GM19099 (cell line): Measurements from ENCODE around the gene PMPCA.

Experiments
- POLR2A ChIP-seq: IDR thresholded peaks from 3 replicates; pipeline ENCODE4 v1.6.1; 2011; ENCODE audit warnings: low read depth; ENCODE audit not compliant: insufficient read length; ENCODE audit errors: extremely low read depth

The PMPCA gene

DNA sequence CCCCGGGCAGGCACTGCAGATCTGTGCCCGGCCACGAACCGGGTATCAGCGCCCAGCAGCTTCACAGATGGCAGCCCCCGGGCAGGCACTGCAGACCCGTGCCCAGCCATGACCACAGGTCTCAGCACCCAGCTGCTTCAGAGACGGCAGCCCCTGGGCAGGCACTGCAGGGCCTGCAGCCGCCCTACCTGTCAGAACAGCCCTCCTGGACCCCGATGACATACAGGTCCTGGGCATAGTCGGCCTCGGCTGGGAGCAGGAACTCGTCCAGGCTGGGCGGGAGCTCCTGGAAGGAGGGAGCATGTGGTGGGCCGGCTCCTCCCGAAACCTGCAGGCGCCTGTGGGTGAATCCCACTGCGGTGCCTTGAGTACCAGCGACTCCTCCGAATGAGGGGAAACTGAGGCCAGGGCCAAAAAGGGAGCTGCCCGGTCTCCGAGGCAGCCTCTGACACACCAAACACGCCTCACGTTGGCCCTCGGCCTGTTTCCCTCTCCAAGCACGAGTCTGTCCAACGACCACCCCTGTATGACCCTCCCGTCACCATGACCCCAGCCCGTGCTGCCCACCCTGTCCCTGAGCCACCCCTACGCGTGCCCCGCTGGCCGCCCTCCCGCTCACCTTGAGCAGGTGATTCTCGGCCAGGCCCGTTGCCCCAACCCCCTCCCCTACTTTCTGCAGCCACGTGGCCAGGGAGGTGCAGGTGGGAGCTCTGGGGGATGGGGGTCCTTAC lies 23.6 kb downstream of the PMPCA start:
- TF ChIP-seq POLR2A: no peak

DNA sequence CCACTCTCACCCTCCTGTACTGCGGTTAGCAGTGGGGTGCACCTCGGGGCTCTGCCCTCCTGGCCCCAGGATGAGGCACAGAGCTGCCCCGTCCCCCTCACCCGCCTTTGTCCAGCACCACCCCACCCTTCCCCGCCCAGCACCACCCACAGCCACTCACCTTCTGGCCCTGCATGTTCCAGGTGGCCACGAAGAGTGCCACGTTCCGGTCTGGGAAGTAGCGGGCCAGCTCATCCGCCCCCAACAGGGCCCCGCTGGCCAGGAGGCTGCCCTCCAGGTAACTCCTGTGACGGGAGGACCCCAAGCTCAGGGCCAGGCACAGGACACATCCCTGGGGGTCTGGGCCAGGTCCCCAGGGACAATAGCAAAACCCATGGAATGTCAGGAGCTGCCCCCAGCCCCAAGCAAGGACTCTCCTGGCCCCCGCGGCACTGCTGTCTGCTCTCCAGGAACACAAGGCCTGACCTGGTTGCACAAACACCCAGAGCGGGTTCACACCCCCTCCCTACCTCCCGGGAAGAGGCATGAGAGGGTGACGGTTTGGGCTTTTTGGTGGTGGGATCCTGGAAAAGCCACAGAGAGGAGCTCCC lies 24.2 kb downstream of the PMPCA start:
- TF ChIP-seq POLR2A: no peak

DNA sequence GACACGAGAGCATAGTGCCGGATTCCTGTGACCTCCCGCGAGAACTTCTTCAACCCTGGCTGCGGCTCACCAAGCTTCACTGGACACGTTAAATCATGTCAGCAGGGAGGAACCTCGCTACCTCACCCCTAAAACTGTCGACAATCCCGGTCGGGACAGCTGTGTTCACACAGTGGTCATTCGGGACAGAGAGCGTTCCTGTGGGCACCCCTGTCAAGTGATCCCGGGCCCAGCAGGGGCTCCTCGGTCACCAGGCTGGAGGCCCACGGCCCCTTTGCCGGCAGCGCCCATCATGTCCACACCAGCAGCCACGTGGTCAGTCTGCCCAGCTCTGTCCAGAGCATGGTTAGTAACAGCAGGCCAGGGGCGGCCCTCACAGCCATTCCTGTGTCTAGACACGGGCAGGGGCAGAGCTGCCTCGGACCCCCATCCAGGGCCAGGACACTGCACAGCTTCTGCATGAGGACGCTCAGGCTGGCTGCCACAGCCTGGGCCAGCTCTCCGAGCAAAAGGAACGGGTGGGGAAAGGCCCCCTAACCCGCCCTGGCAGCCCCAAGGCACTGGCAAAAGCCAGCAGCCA lies 25.7 kb downstream of the PMPCA start:
- TF ChIP-seq POLR2A: no peak

DNA sequence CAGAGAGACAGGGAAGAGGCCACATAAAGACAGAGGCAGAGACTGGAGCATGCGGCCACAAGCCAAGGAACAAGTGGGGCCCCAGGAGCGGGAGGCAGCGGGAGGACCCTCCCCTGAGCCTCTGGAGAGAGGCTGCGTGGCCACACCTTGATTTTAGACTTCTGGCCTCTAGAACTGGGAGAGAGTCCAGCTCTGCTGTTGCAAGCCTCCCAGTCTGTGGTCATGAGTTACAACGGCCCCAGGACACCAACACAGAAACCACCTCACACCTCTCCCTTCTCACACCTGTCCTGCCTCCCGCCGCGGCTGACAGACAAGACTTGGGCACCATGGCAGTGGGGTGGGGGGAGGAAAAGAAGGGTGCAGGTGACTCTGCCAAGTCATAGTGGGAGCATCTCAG lies 27.0 kb downstream of the PMPCA start:
- TF ChIP-seq POLR2A: no peak

DNA sequence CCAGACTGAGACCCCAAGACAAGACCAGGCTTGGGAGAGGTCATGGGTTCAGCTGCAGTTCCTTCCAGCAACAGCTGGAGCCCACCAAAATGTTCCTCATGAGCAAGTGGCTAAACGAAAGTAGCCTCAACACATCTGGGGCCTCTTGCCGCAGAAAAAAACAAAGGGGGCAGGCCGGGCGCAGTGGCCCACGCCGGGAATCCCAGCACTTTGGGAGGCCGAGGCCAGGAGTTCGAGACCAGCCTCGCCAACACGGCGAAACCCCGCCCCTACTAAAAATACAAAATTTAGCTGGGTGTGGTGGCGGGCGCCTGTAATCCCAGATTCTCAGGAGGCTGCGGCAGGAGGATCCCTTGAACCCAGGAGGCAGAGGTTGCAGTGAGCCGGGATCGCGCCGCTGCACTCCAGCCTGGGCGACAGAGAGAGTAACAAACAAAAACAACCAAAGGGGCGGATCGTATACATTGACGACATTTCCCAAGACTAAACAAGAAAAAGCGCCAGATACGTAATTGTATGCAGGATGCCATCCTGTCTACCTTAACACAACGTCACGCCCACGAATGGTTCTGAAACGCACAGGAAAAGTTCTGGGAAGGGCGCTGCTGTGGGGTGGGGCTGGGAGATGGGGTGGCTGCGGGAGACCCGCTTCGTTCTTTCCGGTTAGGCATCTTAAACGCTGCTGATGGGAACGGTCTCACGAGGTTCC lies 27.5 kb downstream of the PMPCA start:
- no peak for TF ChIP-seq POLR2A

DNA sequence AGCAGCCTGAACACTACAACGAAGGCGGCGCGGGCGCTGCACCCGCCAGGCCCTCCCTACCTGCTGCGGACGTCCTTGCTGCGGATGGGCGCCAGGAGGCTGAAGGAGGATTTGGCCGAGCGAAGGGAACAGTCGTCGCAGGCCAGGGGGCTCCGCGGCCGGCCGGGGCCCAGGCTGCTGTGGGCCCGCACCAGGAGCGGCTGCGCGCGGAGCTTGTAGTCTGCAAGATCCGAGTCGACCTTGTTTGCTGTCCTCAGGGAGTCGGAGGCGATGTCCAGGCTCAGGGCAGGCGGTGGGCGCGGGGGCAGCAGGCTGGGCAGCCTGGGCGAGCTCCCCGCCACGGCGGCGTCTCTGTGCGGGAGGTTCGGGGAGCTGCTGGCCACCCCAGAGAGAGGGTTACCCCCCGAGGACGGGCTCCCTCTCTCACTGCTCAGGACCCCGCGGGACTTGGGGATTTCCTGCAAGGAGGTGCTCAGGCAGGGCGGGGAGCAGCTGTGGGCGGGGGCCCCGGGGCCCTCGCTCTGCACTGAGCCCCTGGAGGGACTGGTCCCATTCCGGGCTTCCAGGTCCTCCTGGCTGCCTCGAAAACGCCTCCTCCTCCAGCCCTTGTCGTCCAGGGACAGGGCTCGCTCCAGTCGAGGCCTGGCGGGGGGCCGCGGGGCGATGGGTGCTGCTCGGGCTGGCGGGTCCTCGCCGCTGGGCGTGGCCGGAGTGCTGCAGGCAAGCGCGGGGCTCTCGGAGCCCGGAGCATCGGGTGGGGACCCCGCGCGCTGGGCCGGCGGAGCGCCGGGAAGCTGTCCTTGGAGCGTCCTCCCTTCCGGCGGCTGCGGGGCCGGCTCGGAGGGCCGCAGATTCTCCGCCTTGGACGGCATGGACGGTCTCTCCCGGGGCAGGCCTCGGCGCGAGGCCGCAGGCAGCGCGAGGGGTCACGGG lies 28.4 kb downstream of the PMPCA start:
- TF ChIP-seq POLR2A: no peak

DNA sequence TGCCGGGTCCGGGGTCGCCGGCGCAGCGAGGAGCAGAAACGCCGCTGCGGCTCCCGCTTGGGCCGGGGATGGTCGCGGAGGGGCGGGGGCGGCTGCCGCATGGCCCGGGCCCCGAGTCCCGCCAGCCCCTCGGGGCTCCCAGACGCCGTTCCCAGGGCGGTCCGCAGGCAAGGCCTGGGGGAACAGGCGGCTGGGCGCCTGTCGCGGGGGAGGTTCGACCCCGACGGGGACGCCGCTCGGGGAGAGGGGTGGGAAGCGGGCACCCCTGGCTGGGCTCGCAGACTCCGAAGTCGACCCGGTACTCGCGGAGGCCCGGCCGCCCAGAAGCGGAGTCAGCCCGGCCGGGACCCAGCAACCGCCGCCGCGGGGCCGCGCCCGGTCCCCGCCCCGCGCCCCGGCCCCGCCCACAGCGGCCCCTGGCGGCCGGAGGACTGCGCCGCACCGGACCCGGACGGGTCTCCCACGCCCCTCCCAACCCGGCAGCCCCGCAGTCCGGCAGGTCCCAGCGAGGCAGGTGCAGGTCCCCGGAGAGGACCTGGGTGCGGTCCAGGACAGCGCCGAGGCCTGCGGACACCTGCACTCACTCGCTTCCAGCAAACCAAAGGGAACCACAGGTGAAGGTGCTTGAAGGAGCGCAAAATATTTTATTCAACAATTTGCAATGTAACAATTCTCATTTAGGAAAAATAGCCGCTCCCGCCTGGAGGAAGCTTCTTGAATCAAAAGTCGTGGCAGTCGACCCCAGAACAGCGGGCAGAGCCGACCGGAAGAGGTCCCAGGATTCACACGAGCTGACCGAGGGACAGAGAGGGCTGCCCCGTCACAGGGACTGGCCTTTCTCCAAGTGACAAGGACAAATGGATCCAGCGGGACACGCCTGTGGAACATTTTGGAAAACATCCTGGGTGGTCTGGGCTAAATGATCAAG lies 29.3 kb downstream of the PMPCA start, which contains the start of gene INPP5E:
TSS of gene INPP5E (minus strand) at position 365 of the 928 bp plus-strand sequence. CDS start 426 bp downstream, outside the sequence.
- TF ChIP-seq POLR2A: peak; percentile 60

DNA sequence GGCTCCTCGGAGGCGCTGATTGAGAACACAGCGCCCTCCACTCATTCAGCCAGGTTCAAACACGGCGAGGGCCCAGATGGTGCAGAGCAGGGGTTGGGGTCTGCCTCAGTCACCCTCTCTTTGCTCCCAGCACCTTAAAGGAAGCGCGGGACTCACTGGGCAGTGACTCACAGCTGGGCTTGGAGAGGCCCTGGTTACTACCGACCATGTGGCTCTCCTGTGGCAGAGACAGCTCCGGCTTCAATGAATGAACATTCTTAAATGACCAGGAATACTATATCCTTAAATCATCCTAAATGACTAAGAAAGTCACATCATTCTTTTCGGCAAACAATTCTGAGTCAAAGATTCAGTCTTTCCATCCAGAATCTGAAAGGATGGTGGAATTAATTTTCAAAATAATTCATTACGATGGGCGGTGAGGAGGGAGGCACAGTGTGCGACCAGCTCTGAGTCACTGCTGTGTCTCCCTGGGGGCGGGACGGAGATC lies 30.8 kb downstream of the PMPCA start:
- no peak for TF ChIP-seq POLR2A

DNA sequence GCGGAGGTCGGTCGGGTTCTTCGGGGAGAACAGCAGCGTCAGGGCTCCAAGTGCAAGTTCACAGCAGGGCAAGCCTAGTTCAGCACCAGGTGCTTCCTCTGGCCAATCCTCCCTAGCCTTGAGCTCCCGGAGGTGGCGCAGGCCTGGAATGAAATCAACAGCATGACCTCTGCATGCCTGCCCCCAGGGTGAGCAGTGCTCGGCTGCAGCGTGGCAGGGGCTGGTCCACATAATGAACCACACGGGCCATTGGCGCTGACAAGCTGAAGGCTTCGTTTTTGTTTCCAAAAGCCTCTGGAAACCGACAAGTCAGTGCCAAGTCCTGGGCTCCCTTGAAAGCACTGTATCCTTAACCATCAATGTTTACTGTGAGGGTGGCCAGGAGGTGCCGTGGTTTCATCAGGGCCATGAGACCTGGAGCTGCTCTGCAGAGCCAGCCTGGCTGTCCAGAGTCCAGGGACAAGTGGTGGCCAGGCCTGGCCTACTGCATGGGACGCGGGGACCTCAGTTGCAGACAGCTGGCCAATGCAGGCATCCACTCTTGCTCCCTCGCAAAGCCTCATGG lies 31.3 kb downstream of the PMPCA start:
- TF ChIP-seq POLR2A: no peak

DNA sequence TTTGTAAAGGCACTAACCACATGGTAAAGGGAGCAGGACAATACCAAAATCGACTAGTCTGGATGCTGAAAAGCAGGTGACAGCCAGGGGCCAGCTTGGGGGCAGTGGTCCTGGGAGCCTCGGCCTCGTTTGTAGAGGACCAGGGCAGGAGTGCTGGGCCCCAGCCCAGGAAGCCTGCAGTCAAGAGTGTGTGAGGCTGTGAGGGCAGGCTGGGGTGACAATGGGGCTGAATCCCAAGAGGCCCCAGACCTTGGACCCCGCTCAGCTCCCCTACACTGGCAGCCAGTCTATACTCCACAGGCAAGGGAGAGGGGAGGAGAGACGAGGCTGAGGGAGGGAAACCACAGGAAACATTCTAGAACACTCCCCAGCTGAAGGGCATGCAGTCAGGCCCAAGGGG lies 31.8 kb downstream of the PMPCA start:
- no peak for TF ChIP-seq POLR2A

DNA sequence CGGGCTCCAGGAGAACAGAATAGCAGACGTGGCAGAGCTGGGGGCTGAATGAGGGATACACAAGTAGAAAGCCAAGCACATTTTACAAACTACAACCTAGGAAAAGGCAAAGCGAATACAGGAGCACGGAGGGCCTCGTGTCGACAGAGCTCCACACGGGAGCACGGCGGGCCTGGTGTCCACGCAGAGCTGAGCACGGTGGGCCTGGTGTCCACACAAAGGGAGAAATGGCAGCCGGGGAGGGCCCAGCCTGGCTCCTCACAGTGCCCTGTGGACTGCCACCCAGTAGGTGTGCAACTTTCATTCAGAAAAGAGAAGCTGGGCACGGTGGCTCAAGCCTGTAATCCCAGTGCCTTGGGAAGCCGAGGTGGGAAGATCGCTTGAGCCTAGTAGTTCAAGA lies 32.6 kb downstream of the PMPCA start:
- no peak for TF ChIP-seq POLR2A

DNA sequence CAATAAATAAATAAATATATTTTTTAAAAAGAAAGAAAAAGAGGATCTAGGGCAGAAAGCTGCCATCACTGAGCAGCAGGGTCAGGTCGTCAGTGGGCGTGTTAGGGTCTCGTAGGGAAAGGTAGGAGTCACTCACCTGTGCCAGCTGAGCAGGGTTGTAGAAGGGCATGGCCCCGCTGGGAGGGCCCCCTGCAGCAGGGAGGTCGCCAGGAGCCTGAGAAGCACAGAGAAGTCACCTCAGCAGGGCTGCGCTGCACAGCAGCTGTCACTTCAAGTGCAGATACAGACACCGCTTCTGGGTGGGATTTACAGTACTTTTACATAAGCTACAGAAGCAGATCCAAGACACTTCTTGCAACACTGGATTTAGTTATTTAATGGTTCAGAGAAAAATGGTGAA lies 33.2 kb downstream of the PMPCA start:
- TF ChIP-seq POLR2A: no peak

DNA sequence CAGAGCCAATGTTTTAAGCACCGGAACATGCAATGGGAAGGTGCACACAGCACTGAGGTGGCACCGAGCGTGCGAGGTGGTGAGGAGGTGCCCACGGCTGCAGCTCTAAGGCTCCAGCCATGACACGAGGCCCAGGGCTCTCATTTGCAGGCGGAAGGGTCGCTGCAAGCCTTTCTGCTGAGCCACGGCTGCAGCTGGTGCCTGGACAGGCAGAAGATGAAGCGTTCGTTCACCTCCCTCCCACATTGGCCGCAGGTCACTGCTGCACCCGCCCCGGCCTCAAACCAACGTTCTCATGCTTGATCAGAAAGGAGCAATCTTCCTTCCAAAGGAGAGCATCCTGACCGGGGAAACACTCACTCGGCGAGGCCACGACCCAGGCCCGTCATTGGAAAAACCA lies 33.6 kb downstream of the PMPCA start:
- TF ChIP-seq POLR2A: no peak
